Astrocyte of the cerebellum (primary cell): Measurements from ENCODE around the gene CAD.

Source experiments
- DNase-seq: peaks from one replicate; pipeline ENCODE4 v3.0.0-alpha.2; 2011; ENCODE audit warnings: low read depth
- H3K4me3 ChIP-seq: 2 replicates; pipeline ENCODE4 v1.5.1; 2011; ENCODE audit warnings: mild to moderate bottlenecking, low read depth, low read length, moderate library complexity
- in situ Hi-C: cut with HindIII; loops from 2 replicates; pipeline ENCODE4 v1.10.0; 2017; ENCODE audit warnings: low sequenced_read_pairs
- TF ChIP-seq, protein P1 (sequence below): IDR thresholded peaks from 2 replicates; pipeline ENCODE4 v1.5.1; 2012; ENCODE audit warnings: low read length, low read depth, moderate library complexity, mild to moderate bottlenecking; ENCODE audit errors: missing control alignments

Gene CAD

DNA sequence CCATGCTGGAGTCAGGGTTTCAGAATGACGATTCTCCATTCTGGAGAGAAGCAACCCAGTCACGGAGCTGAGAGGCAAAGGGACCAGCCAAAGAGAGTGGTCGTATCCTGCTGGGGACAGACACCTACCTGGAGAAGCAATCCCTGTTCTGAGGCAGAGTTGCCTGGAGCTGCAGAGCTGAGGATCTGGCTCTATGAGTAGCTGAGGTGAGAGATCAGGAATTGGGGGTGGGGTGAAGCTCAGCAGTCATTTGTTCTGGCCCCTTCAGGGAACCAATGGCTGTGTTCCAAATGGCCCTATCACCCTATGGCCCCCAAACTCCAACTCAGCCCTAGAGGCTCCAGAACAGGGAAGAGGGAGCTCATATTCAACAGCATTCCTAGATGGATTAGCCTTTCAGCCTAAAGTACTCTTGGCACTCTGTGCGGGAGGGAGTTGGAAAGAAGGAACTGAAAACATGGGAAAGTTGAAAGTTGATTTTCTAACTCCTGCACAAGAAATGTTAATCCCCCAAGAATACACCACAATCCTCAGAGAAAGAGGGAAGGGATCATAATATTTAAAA, 8.6 kb upstream of the CAD start:
- H3K4me3 ChIP-seq, result no peak overlapping the region
- TF ChIP-seq, protein P1, sequence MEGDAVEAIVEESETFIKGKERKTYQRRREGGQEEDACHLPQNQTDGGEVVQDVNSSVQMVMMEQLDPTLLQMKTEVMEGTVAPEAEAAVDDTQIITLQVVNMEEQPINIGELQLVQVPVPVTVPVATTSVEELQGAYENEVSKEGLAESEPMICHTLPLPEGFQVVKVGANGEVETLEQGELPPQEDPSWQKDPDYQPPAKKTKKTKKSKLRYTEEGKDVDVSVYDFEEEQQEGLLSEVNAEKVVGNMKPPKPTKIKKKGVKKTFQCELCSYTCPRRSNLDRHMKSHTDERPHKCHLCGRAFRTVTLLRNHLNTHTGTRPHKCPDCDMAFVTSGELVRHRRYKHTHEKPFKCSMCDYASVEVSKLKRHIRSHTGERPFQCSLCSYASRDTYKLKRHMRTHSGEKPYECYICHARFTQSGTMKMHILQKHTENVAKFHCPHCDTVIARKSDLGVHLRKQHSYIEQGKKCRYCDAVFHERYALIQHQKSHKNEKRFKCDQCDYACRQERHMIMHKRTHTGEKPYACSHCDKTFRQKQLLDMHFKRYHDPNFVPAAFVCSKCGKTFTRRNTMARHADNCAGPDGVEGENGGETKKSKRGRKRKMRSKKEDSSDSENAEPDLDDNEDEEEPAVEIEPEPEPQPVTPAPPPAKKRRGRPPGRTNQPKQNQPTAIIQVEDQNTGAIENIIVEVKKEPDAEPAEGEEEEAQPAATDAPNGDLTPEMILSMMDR, result no peak
- DNase-seq, result no peak
- in situ Hi-C loops, result no loop called here

DNA sequence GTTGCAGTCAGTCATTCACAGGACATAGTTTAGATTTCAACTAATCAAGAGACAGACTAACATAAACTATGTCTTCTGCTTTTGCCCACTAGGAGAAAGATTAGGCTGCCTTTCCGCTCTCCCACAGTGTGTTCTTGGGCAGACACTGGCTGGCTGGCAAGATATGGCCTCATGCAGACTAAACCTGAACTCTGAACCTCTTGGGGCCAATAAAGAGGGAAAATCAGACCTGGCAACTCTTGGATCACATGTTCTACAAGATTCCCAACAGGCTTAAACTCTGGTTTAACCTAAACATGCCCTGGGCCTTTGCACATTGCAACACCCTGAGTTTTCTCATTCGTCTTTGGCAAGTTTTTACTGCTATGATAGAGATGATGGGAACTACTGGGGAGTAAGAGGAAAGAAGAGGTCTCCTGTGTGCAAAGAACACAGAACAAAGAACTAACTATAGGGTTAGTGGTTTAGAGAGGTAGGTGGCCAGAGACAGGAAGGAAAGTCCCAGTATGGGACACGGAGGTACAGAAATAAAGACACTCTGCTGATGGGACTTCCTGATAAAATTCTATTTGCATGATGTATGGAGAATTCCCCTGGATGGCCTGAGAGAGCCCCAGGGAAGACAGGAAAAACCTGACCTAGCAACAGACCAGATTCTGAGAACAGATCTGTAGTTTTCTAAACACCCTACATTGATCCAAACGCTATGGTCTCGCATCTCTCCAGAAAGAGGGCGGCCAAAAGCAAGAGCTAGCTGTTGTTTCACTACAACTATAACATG, 7.4 kb upstream of the CAD start:
- H3K4me3 ChIP-seq, result no peak overlapping the region
- TF ChIP-seq, protein P1, result no peak
- no peak for DNase-seq
- in situ Hi-C loops, result no loop called here

DNA sequence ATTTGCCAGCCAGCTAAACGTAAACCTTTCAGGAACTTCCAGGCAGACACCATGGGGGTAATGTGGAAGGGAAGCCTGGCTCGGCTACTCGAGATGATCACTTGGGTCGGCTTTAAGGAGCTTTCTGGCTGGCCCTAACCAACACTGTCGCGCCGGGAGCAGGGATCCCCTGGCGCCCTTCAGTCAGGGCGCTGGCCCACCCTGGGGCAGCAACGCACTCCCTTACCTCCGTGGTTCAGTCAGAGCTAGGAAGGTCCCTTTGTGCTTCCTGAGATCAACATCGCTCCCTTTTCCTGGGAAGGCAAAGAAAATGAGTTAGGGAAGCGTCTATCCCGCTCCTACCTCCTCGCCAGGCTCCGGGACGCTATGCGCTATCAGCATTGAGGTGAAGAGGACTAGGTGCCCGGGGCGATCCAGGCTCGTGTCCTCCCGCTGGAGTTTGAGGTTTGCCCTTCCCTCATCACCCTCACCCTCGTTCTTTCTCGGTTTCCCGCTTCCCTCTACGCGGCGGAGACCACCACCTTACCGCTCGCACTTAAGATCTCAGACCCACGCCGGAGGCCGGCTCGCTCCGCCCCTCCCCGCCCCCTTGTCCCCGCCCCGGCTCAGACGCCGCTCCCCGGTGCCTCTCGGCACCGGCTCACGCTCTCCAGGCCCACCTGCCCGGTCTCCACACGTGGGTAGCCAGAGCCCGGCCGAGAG, 5.8 kb upstream of the CAD start:
- H3K4me3 ChIP-seq, result peak overlapping the region; percentile 76
- in situ Hi-C loops, result no loop called here
- no peak for DNase-seq
- TF ChIP-seq, protein P1, result no peak

DNA sequence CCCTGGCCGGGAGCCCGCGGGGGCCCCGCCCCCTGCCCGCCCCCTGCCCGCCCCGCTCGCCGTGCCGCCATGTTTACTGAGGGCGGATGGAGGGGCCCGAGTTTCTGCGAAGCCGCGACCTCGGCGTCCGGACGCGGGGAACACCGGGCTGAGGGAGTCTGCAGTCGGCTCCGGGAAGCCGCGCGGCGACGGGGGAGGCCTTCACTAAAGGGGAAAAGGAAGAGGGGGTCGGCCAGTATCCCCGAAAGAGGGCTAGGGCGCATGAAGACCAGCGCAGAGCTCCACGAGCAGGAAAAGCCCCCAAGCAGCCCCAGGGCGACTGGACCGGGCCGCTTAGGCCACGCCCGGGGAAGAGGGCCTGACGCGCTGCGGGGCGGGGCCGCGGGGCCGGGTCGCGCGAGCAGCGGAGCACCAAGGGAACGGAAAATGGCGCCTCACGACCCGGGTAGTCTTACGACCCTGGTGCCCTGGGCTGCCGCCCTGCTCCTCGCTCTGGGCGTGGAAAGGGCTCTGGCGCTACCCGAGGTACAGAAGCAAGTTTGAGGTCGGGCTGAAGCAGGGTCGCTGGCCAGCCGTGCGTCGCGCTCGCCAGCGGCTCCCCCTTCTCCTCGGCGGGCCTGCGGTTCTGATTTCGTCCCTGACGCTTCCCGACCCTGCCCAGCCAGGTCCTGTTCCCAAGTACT, 5.1 kb upstream of the CAD start, which contains the start of the genes ATRAID and SLC5A6:
Gene ATRAID (plus strand): TSS at position 99 of the 683 bp plus-strand sequence. CDS start 328 bp downstream, at position 427.
Gene SLC5A6 (minus strand): TSS at position 326 of the 683 bp plus-strand sequence. CDS start 4,618 bp downstream, outside the sequence.
- TF ChIP-seq, protein P1, result no peak

DNA sequence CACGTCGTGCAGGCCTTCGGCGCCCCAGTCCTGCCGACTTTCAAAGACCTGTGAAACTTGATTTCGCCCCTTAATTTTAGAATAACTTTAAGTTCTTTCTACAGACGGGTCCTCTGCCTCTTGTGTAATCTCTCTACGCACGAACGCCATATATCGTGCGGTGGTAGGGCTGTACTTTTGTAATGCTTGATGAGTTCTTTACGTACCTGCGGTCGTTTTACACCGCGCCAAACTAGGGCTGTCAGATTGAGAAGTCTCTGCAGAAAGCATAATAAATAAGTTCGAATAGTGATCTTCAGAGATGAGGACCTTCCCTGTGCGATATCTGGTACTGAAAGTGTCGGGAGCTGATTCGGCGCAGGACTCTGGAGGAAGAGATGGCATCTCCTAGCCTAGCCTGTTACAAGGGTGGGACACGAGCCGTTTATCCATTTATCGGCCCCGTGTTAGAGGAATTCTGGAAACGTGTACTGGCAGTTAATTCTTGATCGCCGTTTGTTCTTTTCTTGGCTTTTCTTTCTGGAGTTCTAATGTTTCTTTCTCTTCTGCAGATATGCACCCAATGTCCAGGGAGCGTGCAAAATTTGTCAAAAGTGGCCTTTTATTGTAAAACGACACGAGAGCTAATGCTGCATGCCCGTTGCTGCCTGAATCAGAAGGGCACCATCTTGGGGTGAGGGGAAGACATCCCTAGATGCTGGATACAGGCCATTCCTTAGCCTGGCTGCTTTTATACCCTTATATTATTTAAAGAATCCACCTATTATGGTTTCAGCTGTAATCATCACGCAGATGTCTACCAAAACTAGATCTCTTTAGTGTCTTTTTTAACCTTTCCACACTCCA, 4.3 kb upstream of the CAD start:
- in situ Hi-C loops, result no loop called here
- H3K4me3 ChIP-seq, result peak overlapping the region; percentile 76
- DNase-seq, result peak; percentile 39
- TF ChIP-seq, protein P1, result no peak

More for the DNA sequence above, 5.1 kb upstream of the CAD start, which contains the start of the genes ATRAID and SLC5A6:
- in situ Hi-C loops, result no loop called here
- H3K4me3 ChIP-seq, result peak within 1 kb of the TSS; percentile 76
- DNase-seq, result peak; percentile 54

- no peak for DNase-seq
- in situ Hi-C loops, result no loop called here
- no peak overlapping the region for H3K4me3 ChIP-seq
- TF ChIP-seq, protein P1, result no peak
These were observed 2.2 kb upstream of the CAD start for GRCh38 chr2:27214941-27215340.
